ENCODE results near the gene DHDH.

DNA sequence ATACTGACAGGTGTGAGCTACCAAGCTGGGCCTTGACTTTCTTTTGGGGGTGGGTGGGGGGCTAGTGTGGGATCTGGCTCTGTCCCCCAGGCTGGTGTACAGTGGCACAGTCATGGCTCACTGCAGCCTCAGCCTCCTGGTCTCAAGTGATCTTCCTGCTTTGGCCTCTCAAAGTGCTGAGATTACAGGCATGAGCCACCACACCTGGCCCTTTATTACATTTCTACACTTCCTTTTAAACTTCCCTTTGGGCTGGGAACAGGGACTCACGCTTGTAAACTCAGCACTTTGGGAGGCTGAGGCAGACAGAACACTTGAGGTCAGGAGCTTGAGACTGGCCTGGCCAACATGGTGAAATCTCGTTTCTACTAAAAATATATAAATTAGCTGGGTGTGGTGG lies 43.6 kb downstream of the DHDH start:
- TF ChIP-seq POLR2A (IDR thresholded peaks at IDR 0.05), result no peak
- TF ChIP-seq, protein P1, sequence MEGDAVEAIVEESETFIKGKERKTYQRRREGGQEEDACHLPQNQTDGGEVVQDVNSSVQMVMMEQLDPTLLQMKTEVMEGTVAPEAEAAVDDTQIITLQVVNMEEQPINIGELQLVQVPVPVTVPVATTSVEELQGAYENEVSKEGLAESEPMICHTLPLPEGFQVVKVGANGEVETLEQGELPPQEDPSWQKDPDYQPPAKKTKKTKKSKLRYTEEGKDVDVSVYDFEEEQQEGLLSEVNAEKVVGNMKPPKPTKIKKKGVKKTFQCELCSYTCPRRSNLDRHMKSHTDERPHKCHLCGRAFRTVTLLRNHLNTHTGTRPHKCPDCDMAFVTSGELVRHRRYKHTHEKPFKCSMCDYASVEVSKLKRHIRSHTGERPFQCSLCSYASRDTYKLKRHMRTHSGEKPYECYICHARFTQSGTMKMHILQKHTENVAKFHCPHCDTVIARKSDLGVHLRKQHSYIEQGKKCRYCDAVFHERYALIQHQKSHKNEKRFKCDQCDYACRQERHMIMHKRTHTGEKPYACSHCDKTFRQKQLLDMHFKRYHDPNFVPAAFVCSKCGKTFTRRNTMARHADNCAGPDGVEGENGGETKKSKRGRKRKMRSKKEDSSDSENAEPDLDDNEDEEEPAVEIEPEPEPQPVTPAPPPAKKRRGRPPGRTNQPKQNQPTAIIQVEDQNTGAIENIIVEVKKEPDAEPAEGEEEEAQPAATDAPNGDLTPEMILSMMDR (IDR thresholded peaks at IDR 0.05), result no peak
